HL-60/S4 (cell line): ENCODE results near the gene PSMD12.

ENCODE experiments used
- in situ Hi-C: fragments of 300-500 bp; cut with MboI; formaldehyde crosslinking; loops from 2 replicates; pipeline ENCODE4 v1.14.3; 2022; ENCODE audit warnings: low sequenced_read_pairs

The PSMD12 gene

DNA sequence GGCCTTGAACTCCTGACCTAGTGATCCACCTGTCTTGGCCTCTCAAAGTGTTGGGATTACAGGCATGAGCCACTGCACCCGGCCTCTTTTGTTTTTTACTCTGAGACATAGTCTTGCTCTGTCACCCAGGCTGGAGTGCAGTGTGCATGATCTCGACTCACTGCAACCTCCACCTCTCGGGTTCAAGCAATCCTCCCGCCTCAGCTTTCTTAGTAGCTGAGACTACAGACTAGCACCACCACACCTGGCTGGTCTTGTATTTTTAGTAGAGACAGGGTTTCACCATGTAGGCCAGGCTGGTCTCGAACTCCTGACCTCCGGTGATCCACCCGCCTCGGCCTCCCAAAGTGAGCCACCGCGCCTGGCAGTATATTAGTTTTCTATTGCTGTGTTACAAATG is 22.2 kb upstream of the PSMD12 start:
- in situ Hi-C loops: loop anchor here (10.0 kb wide), 2 partner anchors 206 to 236 kb away; no protein-coding TSS in a partner anchor

DNA sequence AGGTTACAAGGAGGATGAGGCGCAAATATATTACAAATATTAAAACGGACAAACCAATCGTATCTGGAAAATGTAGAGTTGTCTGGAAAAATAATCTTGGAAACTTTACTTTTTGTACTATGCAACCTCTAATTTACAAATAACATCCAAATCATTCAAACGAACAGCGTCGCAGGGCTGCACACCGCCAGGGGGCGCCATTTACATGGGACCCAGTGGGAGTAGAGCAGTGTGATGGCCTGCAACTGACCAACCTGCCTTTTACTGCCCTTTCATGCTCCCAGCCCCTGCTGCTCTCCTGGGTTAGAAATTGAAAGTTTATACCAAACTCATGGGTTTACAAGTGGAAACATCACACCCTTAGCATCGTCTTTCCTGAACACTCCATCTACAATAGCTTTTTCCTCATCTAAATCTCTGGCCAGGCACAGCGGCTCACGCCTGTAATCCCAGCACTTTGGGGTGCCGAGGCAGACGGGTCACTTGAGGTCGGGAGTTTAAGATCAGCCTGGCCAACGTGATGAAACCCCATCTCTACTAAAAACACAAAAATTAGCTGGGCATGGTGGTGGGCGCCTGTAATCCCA is 20.7 kb upstream of the PSMD12 start:
- in situ Hi-C loops: loop anchor here (10.0 kb wide), 2 partner anchors 208 to 238 kb away; no protein-coding TSS in a partner anchor

DNA sequence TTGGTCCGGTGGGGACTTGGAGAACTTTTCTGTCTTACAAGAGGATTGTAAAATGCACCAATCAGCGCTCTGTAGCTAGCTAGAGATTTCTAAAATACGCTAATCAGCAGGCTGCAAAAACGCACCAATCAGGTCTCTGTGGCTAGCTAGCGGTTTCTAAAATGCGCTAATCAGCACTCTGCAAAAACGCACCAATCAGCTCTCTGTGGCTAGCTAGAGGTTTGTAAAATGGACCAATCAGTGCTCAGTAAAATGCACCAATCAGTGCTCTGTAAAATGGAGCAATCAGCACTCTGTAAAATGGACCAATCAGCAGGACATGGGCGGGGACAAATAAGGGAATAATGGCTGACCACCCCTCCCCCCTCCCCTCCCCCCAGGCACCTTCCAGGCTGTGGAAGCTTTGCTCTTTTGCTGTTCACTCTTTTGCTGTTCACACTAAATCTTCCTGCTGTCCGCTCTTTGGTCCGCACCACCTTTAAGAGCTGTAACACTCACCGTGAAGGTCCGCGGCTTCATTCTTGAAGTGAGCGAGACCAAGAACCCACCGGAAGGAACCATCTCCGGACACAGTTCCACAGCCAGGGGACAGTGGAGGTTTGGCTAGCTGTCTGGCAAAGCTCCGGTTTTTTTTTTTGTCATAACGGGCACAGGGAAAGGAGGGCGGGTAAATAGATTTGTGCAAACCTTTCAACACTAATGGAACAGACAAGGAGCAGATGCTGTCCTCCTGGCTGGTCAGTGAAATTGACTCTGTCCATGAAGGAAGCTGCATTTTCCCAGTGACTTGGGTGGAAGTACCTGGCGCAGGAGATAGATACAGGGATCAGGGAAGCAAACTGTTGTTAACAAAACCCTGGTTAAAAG is 19.0 kb upstream of the PSMD12 start:
- in situ Hi-C loops: loop anchor here (10.0 kb wide), 2 partner anchors 209 to 239 kb away; no protein-coding TSS in a partner anchor

DNA sequence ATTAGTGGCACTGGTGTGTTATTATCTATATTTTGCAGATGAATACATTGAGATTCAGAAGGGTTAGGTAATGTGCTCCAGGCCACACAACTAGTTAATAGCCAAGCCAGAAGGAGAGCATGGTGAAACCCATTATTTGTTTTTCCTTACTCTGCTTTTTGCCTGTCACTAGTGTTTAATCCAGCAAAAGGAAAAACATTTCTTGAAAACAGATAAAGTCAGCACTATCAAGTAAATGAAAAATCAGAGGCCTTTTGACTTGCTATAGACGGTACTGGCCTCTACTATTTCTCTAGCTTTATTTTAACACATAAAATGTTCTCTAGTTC is 15.5 kb upstream of the PSMD12 start:
- in situ Hi-C loops: loop anchor here (10.0 kb wide), 2 partner anchors 213 to 243 kb away; no protein-coding TSS in a partner anchor

DNA sequence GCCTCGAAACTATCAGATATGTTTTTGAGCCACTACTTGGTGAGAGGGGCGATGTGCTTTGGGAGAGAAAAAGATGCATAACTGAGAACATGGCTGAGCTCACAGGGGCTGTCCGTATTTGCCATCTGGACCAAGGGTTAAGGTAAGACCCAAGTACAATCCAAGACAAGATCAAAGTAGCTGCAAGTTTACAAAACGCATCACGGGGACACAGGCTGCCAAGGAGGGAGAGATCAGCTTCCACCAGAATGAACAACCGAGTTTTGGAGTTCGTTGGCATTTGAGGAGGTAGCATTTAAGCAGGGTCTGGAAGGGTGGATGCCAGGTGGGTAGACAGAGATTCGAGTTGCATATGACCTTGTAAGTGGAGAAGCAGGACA is 12.9 kb upstream of the PSMD12 start:
- in situ Hi-C loops: no loop called here

DNA sequence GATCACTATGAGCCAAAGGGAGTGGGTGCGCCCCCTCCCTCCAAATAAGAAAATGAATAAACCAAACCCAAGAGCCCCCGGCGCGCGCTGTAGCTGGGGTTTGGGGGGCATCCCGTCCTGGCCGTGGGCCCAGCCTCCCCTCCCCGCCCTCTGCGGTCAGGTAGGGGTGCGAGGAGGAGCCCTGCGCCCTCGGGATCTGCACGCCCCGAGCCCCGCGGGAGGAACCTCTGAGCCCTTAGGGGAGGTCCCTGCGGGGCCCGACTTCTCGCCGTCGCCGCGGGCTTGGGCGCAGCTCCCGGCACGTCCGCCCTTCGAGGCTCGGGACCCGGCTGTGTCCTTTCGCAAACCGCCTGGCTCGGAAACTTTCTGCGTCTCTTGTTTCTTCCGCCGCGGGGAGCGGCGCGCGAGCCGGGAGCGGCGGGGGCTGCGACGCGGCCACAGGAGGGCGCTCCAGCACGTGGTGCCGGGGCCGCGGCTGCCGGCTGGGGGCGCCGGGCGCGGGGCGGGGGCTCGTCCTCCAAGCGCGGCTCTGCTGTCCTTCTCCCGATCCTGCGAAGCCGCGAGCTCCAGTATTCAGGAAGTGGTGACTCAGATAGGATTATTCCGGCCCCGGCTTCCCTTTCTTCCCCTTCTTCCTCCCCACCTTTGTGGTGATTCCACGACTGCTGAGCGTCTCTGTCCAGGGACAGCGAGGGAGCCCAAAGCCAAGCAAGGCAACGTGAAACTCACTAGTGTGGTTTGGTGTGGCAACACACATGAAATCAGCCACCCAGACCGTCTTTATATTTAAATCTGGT is 12.3 kb upstream of the PSMD12 start:
- in situ Hi-C loops: no loop called here

DNA sequence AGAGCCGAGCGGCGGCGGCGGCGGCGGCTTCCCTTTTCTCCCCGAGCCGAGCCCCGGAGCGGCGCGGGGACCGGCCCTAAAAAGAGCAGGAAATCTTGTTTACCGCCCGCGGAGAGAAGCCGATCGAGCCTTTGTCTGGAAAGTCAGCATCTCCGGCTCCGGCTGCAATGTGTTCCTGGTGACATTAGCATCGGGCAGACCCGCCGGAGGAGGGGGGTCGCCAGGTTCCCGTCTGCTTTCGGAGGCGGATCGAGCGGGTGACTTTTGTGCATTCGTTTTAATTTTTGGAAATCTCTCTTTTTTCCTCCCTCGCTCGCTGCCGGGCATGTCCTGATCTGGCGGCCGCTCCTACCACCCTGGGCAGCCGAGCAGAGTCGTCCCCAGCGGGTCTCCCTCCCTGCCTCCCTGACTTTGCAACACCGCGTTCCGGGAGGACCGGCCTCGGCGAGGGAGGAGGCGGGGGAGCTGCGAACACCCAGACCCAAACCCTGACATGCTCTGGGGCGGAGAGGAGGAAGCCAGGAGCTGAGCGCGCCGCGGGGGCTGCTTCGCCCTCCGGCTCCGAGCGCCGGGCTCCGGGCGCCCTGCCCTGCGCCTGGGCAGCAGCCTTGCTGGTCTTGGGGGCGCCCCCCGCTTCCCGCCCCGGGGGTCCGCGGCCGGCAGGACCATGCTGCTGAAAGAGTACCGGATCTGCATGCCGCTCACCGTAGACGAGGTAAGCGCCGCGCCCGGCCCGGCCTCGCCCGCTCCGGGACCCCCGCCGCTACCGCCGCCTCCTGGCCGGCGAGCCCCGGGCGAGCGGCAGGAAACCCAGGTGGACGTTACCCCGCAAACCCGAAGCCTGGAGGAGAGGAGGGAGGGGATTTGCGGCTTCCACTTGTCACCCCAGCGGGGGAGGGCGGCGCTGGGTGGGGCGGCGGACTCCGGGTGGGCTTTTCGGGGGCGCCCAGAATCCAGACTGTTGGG is 11.4 kb upstream of the PSMD12 start:
- in situ Hi-C loops: no loop called here

DNA sequence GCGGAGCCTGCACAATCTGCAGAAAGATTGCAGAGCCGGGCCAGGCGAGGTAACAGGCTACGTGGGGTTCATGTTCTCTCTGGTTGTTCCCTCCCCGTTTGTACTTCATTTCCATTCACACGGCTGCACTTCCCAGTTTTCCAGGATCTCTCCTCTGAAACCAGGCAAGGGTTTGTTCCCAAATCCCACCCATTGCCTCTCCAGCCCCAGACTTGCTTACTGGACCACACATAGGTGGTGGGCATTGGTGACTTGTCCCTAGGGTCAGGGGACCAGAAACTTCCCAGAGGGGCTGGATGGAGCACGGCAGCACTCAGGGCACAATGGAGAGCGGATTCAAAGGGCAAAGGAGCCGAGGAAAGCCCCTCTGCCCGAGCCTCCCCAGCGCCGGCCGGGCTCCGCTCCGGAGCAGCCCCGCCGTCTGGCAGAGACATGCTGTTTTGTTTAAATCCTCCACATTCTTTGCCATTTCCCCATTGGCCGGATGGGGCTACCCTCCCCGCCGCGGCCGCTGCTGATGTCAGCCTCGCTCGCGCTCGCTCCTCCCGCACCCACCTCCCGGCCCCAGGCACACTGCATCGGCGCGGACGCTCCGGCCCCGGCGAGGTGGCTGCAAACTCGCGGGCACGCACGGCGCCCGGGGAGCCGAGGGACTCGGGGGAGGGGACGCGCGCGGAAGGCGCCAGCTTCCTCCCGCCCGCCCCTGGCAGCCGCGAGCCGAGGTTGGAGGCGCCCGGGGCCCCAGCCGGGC is 10.5 kb upstream of the PSMD12 start, which contains the start of gene PITPNC1:
TSS of gene PITPNC1 (plus strand) at position 545 of the 751 bp plus-strand sequence.
- in situ Hi-C loops: no loop called here

DNA sequence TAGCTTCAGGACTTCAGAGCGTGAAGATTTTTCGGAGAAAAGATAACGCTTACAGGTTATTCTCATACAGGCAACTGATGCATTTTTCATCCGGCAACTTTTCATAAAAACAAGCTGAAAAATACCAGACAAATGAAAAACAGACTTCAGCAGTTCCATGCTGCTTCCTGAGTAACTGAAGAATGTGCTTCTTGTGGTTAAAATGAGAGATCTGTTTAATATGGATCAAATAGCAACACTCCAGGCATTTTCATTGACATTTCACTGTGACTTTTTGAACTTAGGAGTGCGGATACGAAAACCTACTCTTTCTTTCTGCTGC is 10.0 kb upstream of the PSMD12 start:
- in situ Hi-C loops: no loop called here

DNA sequence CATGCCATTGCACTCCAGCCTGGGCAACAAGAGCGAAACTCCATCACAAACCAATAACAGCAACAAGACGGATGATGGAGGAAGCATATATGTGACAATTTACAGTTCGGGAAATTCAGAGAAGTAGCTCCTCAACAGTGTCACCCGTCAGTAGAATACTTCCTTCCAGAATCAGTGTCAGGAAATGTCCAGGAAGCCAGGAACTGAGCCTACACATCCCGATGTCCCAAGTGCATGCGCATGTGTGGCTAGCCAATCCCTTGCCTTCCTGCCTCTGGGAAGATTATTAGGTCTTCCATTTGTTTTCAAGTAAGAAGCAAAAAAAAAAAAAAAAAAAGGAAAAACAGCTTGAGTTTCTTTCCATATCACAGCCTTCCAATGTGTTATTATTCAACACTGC is 9.3 kb upstream of the PSMD12 start:
- in situ Hi-C loops: no loop called here

DNA sequence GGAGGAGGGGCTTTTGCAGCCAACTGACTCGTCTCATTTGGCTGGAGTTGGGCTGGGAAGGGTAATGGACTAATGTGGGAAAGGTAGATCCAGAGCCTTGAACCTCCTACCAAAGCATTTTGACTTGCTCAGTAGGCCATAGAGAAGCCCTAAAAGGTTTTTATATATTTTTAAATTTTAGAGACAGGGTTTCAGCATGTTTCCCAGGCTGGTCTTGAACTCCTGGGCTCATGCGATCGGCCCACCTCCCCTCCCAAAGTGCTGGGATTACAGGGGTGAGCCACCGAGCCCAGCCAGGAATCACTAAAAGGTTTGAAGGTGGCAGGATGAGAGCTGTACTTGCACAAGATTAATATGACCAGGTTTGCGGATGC is 8.7 kb upstream of the PSMD12 start:
- in situ Hi-C loops: no loop called here

DNA sequence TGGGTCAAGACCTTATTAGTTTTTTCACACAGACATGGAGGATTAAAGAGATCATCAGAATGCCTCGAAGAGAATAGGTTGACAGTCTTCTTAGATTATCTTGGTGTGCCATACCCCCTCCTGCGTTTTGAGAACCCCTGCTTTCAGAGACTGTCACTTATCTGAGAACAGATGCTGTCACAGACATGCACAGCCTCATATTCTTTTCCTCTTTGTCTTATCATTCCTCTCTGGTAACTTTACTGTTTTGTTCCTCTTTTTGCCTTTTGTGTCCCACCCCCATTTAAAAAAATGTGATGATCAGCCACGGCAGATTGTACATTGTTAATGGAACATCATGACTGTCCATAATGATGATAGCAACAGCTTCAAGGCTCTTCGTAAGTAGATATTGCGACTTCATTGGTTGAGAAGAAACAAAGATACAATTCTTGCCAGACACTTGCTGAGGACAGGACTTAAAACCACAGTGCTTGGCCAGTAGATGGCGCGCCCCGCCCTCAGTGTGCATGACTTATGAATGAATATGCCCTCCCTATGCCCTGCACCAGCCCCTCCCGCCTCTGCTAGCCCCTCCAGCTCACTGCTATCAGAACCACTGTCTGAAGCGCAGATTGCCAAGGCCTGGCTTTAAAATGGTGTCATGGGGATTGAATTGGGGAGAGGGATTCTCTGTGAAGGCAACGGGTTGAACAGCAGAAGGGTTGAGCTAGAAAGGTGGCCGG is 8.1 kb upstream of the PSMD12 start:
- in situ Hi-C loops: no loop called here

DNA sequence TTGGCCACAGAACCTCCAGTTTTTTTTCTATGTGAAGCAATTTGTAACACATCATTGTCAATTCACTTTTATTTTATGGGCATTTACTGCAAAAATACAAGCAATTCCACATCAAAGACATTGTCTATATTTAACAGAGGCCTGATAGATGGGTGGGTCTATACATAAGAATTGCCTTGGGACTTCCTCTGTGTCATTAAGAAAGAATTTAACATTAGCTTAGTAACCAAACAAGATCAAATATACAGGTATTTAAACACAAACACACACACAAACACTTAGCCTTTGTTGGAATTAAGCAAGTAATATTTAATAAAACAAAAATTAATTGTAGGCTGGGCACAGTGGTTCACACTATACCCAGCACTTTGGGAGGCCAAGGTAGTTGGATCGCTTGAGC is 6.4 kb upstream of the PSMD12 start:
- in situ Hi-C loops: no loop called here

DNA sequence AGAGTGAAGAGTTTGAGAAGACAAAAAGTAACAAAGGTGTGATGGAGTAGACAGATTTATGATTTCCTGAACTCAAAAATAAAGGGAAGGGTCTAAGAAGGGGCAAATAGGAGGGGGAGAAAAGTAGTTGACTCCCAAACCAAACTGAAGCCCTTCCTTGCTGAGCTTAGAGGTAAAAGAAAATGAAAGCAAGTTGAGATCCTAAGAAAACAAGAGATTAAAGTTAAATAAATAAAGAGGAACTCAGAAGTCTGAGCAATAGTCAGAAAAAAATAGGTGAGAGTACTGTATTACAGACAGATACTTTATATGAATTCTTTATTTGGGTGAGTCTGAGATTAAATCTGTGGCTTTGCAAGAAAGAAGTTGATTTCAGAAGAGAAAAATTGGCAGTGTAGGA is 3.3 kb upstream of the PSMD12 start:
- in situ Hi-C loops: loop anchor here (10.0 kb wide), 1 partner anchor 345 kb away; the partner anchor contains the start of gene NOL11

DNA sequence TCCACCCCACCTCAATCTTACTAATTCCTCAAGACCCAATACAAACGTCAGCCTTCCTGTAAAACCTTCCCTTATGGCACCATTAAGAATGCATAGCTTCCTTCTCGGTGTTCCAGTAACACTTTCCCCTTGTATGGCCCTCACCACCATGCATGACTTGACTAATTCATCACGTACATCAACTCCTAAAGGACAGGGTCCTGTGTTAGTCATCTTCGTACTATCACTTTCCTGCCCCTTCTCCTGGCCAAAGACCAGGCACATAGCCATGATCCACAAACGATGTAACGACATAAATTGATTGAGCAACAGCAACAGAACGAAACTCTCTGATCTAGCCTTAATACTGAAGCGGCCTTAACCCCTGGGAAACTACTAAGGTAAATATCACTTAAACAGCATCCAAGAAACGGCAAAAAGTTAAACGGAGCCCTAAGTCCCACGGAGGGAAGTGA is 612 bp downstream of the PSMD12 start:
- in situ Hi-C loops: loop anchor here (10.0 kb wide), 1 partner anchor 349 kb away; the partner anchor contains the start of gene NOL11

DNA sequence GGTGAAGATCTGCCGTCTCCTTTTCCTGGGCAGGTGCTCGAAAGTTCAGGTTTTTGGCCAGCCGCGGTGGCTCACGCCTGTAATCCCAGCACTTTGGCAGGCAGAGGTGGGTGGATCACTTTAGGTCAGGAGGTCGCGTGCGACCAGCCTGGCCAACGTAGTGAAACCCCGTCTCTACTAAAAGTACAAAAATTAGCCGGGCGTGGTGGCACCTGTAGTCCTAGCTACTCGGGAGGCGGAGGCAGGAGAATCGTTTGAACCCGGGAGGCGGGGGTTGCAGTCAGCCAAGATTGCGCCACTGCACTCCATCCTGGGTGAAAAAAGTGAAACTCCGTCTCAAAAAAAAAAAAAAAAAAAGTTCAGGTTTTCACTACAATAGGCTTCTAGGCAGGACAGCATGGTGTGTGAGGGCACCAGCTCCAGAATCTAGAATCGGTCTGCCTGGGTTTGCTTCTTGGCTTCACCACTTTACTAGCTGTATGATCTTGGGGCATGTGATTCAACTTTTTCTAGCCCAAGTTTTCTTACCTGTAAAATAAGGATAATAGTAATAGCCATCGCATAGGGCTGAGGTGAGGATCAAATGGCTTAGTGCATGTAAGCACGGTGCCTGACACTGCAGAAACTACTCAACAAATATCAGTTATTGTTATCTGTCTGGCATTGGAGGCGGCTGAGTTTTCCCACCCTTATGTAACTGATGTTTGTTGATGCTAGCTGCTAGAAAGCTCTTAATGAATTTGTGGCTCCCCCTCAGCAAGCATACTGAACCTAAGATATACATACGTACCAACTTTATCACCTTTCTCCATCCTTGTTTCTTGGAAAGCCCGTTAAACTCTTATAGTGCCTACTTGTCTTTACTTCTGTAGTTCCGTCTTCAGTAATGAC is 1.3 kb downstream of the PSMD12 start:
- in situ Hi-C loops: loop anchor here (10.0 kb wide), 1 partner anchor 350 kb away; the partner anchor contains the start of gene NOL11

DNA sequence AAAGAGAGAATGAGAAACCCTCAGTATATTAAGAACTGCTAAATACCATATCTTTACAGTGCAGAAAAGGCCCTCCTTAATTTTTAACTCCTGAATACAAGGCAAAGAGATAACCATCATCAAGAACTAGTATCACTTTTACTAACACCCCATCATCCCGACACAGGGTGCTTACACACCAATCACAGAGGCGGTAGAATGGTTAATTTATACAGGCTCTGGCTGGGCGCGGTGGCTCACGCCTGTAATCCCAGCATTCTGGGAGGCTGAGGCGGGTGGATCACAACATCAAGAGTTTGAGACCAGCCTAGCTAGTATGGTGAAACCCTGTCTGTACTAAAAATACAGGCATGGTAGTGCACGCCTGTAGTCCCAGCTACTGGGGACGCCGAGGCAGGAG is 4.2 kb downstream of the PSMD12 start:
- in situ Hi-C loops: loop anchor here (10.0 kb wide), 1 partner anchor 353 kb away; the partner anchor contains the start of gene NOL11

DNA sequence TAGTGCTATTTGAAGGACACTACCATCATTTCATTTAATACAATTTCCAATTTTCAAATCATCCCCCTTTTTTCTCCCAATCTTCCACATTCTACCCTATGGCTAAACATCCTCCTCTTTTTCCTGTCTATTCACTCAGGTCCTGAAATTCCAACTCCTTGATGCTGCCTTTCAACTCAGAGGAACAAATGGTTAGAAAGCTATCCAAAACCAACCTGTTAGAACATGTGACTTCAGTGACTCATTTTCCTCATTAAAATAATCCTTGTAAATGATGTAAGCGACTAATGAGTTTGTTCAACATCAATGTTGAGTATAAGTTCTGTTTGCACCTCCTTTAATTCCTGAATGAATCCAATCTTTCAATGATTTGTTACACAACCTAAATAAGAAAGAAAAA is 5.5 kb downstream of the PSMD12 start:
- in situ Hi-C loops: loop anchor here (10.0 kb wide), 1 partner anchor 354 kb away; the partner anchor contains the start of gene NOL11
